ENCODE data around the gene PORCN.

DNA sequence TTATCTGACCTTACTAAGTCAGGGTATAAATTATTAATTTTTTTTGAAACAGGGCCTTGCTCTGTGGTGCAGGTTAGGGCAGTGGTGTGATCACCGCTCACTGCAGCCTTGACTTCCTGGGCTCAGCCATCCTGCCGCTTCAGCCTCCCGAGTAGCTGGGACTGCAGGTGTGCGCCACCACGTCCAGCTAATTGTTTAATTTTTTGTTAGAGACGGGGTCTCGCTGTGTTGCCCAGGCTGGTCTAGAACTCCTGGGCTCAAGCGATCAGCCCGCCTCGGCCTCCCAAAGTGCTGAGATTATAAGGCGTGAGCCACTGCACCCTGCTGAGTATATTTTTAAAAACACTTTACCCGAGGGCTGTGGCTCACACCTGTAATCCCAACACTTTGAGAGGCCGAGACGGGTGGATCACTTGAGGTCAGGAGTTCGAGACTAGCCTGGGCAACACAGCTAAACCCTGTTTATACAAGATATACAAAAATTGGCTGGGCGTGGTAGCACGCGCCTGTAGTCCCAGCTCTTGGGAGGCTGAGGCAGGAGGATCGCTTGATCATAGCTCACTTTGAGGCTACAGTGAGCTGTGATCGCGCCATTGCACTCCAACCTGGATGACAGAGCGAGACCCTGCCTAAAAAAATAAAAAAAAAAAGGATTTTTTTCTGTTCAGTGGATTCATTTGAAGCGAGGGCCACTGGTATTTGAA is 30.0 kb downstream of the PORCN start:
- TF ChIP-seq, protein P1, sequence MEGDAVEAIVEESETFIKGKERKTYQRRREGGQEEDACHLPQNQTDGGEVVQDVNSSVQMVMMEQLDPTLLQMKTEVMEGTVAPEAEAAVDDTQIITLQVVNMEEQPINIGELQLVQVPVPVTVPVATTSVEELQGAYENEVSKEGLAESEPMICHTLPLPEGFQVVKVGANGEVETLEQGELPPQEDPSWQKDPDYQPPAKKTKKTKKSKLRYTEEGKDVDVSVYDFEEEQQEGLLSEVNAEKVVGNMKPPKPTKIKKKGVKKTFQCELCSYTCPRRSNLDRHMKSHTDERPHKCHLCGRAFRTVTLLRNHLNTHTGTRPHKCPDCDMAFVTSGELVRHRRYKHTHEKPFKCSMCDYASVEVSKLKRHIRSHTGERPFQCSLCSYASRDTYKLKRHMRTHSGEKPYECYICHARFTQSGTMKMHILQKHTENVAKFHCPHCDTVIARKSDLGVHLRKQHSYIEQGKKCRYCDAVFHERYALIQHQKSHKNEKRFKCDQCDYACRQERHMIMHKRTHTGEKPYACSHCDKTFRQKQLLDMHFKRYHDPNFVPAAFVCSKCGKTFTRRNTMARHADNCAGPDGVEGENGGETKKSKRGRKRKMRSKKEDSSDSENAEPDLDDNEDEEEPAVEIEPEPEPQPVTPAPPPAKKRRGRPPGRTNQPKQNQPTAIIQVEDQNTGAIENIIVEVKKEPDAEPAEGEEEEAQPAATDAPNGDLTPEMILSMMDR (IDR thresholded peaks at IDR 0.05), result no peak
- no peak for TF ChIP-seq POLR2A (IDR thresholded peaks at IDR 0.05)
